AG20443 (cell line): Measurements from ENCODE around the gene YY1AP1.
A peak's percentile ranks its signal among the peaks of the same experiment; 100 is the strongest.
"Not testable (repeated sequence)": the region's sequence is repeated elsewhere in the genome, so short reads cannot be mapped to it uniquely, and the experiment has no call there.

Experiments used
- DNase-seq: peaks from one replicate; pipeline ENCODE4 v3.0.0; 2012; ENCODE audit warnings: low spot score, mixed read lengths

YY1AP1 gene

GRCh38 chr1:155645648-155646047, 42.9 kb downstream of the YY1AP1 start:
- DNase-seq, result peak; percentile 20

DNA sequence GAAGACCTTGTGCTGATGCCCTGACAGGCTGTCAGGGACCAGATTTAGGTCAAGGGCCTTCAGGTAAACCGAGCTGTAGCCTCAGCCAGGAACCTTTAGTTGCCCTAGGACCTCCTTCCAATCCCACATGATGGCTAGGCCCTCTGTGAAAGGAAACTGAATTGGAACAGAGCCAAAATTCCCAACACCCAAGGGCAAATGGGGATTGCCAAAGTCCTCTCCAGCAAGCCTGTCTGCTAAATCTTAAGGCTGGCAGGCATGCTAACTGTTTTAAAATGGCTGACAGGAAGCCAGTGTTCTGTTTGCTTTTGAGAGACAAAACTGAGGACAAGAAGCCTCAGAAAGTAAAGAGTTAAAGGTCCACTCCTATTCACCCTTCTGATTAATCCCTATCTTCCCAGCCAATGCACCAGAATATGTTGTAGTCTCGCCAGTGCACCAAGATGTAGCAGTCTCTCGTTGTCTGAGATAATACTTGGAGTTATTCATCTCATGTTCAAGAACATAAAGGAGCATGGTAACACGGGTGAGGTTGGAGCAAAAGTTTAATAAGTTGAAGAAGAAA, 43.5 kb downstream of the YY1AP1 start:
- DNase-seq, result no peak

- DNase-seq, result no peak
These were observed 45.3 kb downstream of the YY1AP1 start for GRCh38 chr1:155643230-155643629.

GRCh38 chr1:155642559-155643180, 45.9 kb downstream of the YY1AP1 start:
- not testable (repeated sequence) for DNase-seq

DNA sequence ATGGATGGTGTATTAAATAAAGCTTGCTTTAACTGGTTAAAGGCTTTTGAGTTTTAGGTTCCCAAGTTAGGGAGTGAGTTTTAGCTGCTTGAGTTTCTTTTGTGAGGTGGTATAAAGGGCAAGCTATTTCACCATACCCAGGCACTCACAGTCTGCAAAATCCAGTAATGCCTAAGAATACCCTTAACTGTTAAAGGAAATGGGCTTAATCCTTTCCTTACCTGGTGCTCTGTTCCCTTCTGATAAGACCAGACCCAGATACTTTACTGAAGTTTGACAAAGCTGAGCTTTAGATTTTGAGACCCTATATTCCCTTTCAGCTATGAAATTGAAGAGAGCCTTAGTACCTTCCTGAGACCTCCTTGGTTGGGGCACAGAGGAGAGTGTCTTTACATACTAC, 48.2 kb downstream of the YY1AP1 start:
- no peak for DNase-seq

DNA sequence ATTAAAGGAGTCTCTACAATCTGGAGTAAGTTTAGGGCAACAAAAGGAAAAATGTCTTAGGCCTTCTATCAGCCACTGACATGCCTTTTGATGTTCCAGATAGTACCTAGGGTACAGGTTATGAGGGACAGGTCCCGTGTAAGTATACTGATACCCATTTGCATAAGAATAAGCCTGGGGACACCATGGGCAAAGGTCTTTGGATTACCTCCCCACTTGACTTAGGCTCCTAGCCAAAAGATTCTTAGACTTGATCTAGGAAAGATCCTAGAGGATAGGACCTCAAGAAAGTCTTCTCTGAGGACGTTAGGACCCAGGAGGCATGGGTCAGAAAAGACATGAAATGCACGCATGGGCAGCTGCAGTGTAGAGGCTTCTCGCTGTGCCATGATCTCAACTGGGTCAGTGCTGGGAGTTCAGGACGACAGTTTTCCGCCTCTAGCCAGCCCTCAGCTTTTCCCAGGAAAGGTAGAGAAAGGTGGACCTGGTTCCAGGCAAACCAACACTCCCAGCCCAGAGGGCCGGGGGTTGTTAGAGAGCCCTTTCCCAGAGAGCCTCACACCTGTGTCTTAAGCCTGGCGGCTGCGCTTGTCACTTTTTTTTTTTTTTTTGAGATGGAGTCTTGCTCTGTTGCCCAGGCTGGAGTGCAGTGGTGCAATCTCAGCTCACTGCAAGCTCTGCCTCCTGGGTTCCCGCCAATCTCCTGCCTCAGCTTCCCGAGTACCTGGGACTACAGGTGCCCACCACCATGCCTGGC, 52.0 kb downstream of the YY1AP1 start:
- no peak for DNase-seq

GRCh38 chr1:155626428-155626827, 62.1 kb downstream of the YY1AP1 start:
- DNase-seq, result not testable (repeated sequence)

GRCh38 chr1:155623357-155623756, 65.2 kb downstream of the YY1AP1 start:
- no peak for DNase-seq

DNA sequence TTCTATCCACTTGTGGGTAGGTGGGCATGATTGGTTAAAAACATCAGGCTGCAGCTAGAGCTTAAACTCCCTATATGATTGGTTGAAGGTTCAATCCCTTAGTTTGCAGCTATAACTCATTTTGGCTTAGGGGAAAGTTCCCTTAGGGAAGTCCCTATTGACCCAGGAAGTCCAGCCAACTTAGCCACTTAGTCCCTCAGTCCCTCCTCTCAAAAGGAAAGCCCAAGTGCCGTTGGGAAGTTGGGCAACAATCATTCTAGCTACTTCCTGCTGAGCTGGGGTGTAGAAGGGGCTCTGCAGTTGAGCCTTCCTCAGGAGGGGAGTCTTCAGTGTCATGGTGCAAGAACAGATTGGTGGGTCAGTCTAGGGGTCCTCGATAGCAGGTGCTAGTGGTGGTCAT, 66.4 kb downstream of the YY1AP1 start:
- no peak for DNase-seq

DNA sequence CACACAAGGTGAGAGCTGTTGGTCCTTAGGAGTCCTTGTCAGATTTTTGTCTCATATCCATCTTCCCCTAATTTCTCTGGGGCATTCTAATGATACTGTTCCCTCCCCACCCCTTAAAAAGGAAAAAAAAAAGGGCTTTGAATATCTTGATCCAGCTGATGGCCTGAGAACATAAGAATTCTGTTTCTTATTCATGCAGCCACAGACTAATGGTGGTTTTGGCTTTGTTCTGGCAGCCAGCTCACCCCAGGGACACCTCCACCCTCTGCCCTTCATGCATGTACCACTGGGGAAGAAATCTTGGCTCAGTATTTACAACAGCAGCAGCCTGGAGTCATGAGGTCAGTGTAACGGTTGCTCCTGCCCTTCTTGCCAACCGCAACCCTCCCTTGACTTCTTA, 75.3 kb downstream of the YY1AP1 start:
- not testable (repeated sequence) for DNase-seq

GRCh38 chr1:155610257-155610647, 78.3 kb downstream of the YY1AP1 start:
- not testable (repeated sequence) for DNase-seq

DNA sequence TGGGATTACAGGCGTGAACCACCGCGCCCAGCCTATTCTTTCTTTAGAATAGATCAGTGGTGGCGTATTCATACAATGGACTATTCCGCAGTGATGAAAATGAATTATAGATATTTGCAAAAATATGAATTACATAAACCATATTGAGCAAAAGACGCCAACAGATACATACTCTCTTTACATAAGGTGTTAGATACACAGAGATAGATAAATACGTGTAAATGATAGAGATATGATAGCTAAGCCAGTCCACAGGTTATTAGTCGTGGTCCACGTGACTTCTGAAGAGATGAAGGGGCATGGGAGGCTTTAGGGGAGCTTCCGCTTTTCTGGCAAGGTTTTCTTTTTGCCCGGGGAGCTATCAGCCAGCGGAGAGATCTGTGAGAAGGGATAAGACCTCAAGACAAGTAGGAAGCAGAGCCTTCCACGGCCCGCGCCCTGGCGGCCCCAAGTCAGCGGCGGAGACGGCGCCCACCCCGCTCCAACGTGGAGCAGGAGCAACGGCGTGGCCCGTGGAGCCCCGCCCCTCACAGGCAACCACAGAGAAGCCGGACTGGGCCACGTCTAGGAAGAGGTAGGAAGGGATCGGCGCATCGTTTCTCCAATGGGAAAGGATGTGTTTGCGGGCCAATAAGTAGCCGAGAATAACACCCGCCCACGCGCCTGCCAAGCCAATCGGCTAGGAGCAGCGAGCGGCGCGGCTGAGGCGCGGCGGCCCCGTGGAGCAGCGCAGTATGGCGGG, 78.9 kb downstream of the YY1AP1 start, which contains the start of gene MSTO1:
MSTO1 (plus strand) TSS at position 704 of the 742 bp plus-strand sequence; CDS start at position 735, 31 bp downstream.
- peak; percentile 95 for DNase-seq
